Activated CD4-positive, alpha-beta T cell treated with anti-CD3 and anti-CD28 coated beads, Interleukin-2, amount 50 U/mL, for 24 hours (primary cell): ENCODE measurements around the gene TNS4.

Experiments used
- DNase-seq, 2 donors: peaks; one replicate each; pipeline ENCODE4 v3.0.0-alpha.2; 2020; ENCODE audit warnings: low read depth in 1 of 2, low spot score in 1 of 2

The TNS4 gene

DNA sequence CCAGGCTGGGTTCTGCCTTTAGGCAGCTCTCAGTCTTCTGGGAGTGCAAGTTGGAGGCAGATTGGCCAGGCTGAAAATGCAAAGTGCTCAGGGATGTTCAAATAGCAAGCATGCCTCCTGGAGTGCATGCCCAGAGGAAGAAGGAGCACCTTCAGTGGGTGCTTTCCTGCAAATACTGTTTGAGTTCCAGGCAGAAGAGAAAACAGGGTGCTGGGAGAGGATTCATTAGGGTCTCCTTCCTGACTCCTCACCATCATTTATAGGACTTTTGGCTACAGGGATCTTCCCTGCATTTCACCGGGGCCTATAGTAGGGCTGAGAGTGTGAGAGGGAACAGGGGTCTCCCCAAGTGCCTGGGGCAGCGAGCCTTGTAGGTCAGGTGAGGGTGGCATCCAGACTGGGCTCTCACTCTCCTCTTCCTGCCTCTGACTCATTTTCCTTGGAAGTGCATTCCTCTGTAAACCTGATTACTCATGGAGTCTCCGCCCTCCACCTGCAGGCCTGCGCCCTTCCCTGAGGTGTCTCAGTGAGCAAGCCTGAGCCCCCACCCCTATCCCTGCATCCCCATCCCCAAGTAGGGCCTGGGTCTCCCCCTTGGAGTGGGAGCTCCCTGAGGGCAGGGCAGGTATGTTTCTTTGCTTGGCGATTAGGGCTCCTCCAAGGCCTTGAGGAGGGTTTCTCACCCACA lies 17.1 kb upstream of the TNS4 start:
- no peak for DNase-seq

DNA sequence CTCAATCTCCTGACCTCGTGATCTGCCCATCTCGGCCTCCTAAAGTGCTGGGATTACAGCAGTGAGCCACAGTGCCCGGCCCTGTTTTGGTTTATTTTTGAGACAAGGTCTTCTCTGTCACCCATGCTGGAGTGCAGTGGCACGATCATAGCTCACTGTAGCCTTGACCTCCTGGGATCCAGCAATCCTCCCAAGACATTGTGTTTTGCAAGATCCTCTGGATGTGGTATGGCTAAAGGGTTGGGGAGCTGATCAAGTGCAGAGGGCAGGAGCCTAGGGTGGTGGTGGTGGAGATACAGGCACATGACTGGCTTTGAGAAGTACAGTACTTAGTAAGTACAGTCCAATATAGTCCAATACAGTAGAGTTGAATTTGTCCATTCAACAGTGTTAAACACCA lies 16.6 kb upstream of the TNS4 start:
- DNase-seq: no peak

DNA sequence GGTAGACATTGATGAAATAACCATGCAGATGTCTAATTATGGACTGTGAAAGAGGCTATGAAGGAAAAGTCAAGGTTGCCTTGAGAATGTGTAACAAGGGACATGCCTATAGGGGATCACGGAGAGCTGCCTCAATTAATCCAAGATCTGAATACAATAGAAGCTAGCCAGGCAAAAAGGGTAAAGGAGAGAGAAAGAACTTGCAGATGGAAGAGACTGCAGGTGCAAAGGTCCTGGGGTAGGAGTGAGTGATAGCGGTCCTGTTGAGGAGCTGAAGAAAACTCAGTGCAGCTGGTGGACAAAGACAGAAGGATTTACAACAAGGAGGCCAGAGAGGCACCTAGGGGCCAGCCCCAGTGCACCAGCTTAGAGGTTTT lies 15.9 kb upstream of the TNS4 start:
- DNase-seq: no peak

DNA sequence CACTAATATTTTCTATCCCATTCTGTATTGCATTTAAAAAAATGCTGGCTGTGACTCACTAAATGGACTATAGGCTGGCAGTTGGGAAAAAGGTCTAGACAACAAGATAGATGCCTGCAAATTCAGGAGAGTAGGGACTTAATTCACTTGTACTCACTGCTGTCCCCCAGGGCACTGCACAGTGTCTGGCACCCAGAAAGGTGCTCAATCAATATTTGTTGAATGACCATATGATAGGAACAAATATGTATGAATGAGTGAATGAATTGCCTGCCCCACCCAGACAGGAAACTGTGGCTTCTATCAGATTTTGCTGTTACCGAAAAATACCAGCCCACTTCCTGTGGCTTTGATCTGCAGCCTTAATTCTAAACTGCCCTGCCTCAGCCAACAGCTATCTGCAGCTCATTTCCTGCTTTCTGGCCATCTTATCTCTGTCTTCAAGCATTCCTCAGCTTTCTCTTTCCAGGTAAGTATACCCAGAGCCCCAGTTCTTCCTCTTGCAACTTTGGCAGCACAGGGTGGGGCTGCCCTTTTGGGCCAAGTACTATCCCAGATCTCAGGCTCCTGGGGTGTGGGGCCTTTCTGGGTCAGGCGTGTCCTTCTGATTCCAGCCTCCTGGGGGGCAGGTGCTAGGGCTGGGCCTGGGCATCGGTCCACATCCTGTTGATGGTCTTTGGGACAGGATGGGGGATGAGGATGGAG lies 15.3 kb upstream of the TNS4 start:
- DNase-seq: peak in 1 of 2 donors; percentile 50

DNA sequence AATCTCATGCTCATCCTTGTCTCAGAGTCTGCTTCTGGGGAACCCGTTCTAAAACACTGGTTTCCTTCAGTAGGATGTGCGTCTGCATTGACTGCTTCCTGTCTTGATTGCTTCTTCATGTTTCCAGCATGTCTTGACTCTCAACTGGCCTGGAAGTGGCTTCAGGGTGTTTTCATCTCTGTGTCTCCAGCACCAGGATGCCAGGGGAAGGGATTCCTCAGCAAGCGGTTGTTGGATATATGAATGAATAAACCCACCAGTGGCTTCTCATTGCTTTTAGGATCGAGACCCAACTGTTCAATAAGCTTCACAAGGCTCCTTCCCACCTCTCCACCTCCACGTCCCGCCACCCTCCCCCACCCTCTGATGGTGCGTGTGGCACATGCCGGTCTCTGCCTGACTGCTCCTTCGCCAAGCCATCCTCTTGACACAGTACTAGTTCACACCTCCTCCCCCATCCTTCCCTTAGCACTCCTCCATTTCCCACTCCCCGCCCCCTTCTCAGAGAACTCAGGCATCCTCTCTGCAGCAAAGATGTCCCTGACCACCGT lies 14.1 kb upstream of the TNS4 start:
- DNase-seq: no peak

DNA sequence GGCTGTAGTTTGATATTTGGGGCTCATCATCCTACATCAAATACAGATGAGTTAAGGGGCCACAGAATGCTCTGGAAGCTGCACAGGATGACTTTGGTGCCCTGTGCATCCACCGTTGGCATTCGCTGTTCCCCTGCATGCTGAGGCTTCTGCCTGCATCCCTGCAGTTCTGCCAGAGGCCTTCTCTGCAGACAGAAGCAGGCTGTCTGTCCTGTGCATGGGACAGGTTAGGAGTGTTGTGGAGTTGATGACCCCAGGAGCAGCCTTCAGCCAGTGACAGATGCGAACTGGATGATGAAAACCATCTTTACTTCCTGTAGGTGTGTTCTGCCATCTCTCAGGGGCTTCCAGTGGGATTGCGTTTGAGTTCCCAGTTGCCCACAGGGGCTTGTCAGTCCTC lies 13.6 kb upstream of the TNS4 start:
- no peak for DNase-seq

DNA sequence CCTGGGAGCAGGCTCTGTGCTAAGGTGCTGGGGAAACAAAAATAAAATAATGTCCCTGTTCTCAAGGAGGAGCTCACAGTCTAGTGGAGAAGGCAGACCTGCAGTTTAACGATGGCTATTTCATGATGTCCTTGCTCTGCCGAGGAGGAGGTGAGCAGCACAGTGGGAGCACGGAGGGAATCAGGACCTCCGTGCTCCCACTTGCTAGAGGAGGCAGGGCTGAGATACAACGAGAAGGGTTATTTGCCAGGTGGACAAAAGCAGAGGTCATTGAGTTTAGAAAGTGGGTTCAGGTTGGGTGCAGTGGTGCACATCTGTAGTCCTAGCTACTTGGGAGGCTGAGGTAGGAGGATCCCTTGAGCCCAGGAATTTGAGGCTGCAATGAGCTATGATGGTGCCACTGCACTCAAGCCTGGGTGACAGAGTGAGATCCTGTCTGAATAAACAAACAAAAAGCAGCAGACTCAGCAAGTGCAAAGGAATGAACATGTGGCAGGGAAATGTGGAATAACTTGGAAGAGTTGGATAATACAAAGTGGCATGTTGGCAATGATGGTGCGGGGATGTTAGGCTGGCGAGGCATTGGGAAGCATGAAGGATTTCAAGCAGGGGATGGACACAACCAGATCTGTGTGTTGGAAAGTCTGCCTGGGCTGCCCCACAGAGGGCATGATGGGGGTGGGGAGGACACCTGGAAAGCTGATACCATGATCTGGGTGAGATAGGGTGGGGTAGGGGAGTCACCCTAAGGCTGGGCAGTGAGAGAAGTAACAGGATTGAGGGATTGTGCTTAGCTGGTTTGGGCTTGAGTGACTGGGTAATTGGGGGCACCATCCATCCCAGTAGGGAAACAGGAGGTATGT lies 12.8 kb upstream of the TNS4 start:
- DNase-seq: no peak

DNA sequence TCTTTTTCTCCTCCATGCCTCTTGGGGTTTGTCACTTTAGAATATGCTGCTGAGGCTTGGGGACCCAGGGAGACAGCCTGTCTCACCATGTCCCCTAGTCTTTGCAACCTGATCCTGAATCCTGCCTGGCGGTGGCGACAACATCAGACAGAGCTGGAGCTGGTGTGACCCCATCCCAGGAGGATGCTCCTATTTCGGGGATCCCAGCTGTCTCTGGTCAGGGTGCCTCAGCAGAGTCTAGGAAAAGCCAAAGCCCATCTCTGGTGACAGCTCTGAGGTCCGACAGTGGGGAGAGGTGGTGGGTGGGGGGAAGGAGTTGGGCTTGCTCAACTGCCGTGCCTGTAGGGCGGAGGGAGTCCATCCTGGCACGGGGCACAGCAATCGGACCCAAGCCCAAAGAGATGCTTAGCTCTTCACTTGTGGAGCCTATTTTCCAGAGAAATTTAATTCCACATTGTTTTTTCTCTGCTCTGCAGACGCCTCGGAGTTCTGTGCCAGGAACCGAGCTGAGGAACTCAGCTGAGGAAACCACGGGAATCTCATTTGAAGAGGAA lies 10.3 kb upstream of the TNS4 start:
- DNase-seq: no peak

DNA sequence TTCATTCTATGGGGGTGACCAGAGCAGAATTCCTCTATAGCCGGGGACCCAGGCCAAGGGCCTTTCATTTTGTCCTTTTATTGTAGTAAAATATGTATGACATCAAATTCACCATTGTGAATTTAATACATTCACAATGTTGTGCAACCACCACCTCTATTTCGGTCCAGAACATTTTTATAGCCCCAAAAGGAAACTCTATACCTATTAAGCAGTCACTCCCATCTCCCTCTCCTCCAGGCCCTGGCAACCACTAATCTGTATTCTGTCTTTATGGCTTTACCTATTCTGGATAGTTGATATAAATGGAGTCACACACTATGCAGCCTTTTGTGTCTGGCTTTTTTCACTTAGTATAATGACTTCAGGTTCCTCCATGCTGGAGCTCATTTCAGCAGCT lies 9.7 kb upstream of the TNS4 start:
- no peak for DNase-seq

DNA sequence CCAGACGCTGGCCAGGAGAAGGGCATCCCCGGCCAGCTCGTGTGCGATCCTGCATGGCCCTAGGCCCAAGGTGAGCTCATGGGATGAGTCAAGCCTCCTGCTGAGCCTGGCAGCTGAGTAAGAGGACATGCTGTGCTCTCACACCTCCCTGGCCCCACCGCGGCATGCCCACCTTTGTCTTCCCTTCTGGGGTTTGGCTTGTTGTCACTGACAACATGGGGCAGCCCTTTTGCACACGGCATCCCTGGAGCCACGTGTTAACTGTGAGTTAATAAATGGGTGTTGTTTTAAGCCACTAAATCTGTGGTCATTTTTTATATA lies 8.9 kb upstream of the TNS4 start:
- no peak for DNase-seq

DNA sequence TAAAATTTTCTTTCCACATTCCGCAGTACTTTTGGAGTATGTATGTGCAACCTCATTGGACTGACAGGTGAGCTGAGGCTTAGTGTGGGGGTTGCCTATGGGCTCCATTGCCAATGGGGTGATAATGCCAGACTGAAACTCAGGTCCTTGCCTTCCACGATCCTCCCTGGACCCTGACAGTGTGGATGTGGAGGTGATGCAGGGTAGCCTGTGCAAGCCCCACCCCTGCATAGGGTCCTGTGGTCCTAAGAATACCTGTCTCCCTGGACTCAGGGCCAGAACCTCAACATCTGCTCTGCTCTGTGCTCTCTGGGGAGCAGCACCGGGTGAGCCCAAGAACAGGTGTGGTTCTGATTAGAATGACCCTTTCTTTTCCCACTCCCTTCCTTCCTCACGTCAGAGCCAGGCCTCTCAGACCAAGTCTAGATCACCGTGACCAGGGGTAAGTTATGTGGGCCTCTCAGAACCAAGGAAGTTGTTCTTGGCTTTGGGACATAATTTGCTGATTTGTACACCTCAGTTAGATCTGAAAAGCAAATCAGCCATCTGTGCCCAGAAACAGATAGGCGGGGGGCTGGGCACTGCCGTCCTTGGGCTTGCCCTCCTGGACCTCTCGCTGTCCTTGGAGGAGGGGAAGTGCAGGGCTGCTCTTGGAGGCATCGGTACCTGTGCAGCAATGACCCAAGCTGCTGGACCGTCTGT lies 8.4 kb upstream of the TNS4 start:
- no peak for DNase-seq

DNA sequence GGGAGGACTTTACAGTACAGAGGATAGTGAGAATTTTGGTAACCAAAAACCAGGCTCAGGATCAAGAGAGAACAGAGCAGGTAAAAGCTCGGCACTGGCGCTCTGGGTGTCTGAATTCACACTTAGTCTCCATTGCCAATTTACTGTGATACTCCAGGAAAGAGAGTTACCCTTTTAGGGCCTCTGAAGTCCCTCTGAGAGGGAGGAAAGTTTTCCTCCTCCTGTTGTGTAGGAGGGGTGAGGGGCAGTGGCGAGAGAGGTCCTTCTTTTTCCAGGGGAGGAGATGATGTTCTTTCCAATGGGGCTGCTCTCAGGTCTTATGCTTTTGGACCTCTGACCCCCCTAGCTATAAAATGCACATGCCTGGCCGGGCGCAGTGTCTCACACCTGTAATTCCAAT lies 5.4 kb upstream of the TNS4 start:
- DNase-seq: no peak

DNA sequence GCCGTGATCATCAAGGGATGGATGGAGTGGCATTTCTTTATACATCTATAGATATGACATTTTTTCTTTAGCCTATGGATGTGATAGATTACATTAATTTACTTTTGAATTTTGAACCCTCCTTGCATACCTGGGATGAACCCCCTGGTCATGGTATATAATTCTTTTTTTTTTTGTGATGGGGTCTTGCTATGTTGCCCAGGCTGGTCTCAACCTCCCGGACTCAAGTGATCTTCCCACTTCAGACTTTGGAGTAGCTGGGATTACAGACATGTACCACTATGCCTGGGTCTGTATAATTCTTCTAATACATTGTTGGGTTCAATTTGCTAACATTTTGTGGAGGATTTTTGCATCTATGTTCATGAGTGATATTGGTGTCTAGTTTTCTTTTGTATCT lies 1.7 kb upstream of the TNS4 start:
- DNase-seq: no peak

DNA sequence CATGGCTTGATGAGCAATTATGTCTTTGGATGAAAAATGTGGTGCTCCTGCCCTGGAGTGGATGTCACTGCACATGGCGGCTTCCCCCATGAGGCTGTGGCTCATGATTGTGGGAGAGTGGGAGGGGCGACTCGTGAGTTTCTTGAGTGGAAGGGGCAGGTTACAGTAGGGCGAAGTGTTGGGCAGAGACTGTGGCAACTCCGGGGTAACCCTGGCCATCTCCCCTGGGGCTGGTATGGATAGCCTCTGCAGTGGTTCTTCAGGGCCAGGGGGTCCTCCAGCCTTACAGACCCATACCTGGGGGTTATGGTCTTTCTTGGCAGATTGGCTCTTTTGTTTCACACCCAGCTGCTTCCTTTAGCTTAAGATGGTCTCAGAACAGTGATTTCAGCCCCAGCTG lies 1.3 kb upstream of the TNS4 start:
- DNase-seq: no peak

DNA sequence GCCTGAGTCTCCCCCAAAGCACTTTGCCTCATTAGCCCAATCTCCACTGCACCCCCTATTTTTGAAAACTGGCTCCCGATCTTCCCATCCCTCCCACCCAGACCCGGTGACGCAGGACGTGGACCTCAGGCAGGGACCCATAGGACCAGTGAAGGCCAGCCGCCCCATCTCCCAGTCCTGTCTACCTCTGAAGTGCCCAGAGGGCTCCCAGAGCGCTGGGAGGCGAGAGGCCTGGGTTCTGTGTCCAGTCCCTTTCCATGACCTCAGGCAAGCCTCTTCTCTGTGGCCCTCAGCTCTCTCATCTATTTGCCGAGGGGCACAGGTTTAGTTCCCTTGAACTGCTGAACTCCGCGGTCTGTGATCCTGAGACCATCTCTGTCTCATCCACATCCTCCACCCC lies 714 bp downstream of the TNS4 start:
- DNase-seq: no peak

DNA sequence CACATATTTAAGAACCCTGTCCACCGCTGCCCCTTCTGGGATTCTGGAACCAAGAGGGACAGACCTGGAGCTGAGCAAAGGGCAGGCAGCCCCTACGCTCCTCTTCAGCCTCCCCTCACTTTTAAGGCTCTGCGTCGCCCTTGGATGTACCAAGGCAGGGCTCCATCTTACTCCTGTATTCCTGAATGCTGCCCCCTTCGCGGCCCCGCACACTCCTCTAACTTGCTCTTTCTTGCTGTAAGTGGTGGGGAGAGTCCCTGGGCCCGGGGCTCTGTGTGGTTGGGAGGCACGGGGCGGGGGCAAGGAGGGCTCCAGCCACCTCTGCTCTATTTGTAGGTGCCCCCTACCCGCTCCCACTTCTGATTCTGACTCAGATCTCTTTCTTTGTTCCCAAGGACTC lies 1.2 kb downstream of the TNS4 start:
- no peak for DNase-seq

DNA sequence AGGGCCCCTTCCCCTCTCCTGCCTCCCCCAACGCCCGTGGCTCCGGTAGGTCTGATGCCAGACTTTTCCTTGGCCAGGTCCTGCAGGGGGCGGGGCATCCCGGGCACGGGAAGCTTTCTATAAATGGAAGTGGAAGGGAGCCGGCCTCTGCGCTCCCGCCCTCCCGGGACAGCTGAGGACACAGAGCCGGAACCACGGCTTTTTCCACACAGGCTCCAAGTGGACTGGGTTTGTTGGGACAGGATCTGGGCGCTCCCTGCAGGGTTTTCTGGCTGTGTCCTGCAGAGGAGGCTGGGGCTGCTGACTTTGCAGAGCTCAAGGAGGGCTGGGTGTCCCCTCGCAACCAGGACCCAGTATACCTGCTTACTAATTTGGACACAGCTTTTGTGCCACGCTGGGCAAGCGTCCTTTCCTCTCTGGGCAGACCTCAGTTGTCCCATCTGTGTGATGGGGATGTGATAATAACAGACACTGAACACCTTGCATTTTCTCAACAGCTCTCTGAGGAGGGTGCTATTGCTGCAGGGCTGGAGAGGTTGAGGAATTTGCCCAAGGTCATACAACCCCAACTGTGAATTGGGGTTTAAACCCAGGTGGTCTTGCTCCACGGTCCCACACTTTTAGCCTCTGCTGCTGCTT lies 1.8 kb downstream of the TNS4 start:
- DNase-seq: no peak

DNA sequence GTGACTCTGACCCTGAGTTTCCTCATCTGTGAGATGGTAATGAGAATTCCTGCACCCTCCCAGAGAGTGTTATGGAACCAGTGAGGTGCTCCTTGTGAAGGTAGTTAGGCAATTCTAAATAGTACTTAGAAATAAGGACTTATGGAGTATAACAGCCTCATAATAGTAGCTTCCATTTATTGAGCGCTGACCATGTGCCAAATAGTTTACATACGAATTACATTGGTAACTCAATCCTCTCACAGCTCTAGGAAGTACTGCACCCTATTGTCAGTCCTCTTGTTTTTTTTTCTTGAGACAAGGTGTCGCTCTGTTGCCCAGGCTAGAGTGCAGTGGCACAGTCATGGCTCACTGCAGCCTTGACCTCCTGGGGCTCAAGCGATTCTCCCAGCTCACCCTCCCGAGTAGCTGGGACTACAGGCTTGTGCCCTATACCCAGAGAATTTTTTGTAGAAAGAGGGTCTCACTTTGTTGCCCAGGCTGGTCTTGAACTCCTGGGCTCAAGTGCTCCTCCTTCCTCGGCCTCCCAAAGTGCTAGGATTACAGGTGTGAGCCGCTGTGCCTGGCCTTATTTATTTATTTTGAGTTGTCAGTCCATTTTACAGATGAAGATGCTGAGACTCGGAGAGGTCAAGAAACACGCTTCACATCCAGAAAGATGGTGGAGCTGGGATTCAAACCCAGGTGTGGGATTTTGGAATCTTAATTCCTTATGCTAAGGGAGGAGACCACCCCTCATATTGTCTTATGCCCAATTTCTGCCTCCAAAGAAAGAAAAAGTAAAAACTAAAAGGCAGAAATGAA lies 2.9 kb downstream of the TNS4 start:
- no peak for DNase-seq

DNA sequence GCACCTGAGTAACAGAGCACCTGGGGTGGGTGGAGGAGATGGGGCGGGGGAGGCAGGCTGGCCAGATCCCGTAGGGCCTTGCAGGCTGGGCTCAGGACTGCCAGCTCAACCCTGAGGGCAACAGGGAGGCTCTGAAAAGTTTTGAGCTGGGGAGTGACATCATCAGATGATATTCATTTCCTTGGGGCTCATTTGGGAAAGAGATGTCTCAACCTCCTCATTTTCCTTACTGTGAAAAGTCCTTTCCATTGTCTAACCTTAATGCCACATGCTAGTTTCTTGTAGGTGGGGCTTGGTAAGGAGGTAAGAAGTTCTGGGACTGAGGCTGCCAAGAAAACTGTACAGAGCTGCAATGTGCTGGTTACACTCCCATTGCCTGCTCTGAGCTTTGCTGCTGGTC lies 3.7 kb downstream of the TNS4 start:
- DNase-seq: no peak
